ENCODE measurements around the gene APOBEC4. TPM values are rescaled to one million over a fixed set of nuclear protein-coding genes. Genes with fewer than 3 reads are reported as not detected.
"Not testable (repeated sequence)": the region's sequence is repeated elsewhere in the genome, so short reads cannot be mapped to it uniquely, and the experiment has no call there.

APOBEC4 gene
- total RNA-seq, 1 donor from 2014 or later = not detected

- no peak overlapping the region for H3K4me3 ChIP-seq
- no peak overlapping the region for H3K27ac ChIP-seq
- H2AFZ ChIP-seq (replicated peaks) = no peak overlapping the region
- Mint-ChIP-seq H3K9me3 (no peaks in the 10 kb centered on the region), H3K27me3 (ENCODE audit: insufficient read depth, low read depth) (peaks cover under 1% of the 10 kb centered on the region), H3K4me1 (no peaks in the 10 kb centered on the region), H3K27ac (no peak overlapping the region), H3K4me3 (no peak overlapping the region), H3K36me3 (no peaks in the 10 kb centered on the region)
- no peaks in the 10 kb centered on the region for H3K36me3 ChIP-seq
- no peaks in the 10 kb centered on the region for H3K27me3 ChIP-seq
- no peaks in the 10 kb centered on the region for H3K4me1 ChIP-seq
- no peaks in the 10 kb centered on the region for H3K79me2 ChIP-seq (ENCODE audit: low read depth)
- H3K9me3 ChIP-seq (ENCODE audit: low read depth) = no peaks in the 10 kb centered on the region
- peaks cover 10% of the 10 kb centered on the region for H3F3A ChIP-seq (ENCODE audit: low read depth)
- TF ChIP-seq EZH2phosphoT487 (IDR thresholded peaks at IDR 0.05) (no peak), EZH2 (IDR thresholded peaks at IDR 0.05) (no peak), CTCF (IDR thresholded peaks at IDR 0.05) (no peak)
- no peak overlapping the region for H3K4me2 ChIP-seq
- no peak overlapping the region for H3K9ac ChIP-seq
- no peaks in the 10 kb centered on the region for H4K20me1 ChIP-seq (ENCODE audit: low read depth)
- no peak for DNase-seq (ENCODE audit: low spot score)
Measured at GRCh38 chr1:183619781-183620180, 33.3 kb downstream of the APOBEC4 start.

- H3K9me3 ChIP-seq (ENCODE audit: low read depth); H3K27me3 ChIP-seq: not testable (repeated sequence)
Measured at GRCh38 chr1:183618202-183618601, 34.9 kb downstream of the APOBEC4 start.

GRCh38 chr1:183612975-183613374, 40.1 kb downstream of the APOBEC4 start:
- H3K27me3 Mint-ChIP-seq (ENCODE audit: insufficient read depth, low read depth); H3K36me3 ChIP-seq; H3K4me1 ChIP-seq; DNase-seq (ENCODE audit: low spot score); H2AFZ ChIP-seq (replicated peaks); H3K9ac ChIP-seq; H3F3A ChIP-seq (ENCODE audit: low read depth); H3K79me2 ChIP-seq (ENCODE audit: low read depth); H3K9me3 ChIP-seq (ENCODE audit: low read depth); H3K36me3 Mint-ChIP-seq; H3K27me3 ChIP-seq; H4K20me1 ChIP-seq (ENCODE audit: low read depth); H3K4me1 Mint-ChIP-seq; H3K4me2 ChIP-seq; H3K4me3 ChIP-seq; H3K9me3 Mint-ChIP-seq; H3K27ac ChIP-seq; H3K27ac Mint-ChIP-seq; H3K4me3 Mint-ChIP-seq: not testable (repeated sequence)

More at GRCh38 chr1:183618202-183618601, 34.9 kb downstream of the APOBEC4 start:
- H3K4me2 ChIP-seq; H3K4me1 Mint-ChIP-seq; DNase-seq (ENCODE audit: low spot score); H3K27me3 Mint-ChIP-seq (ENCODE audit: insufficient read depth, low read depth); H3K36me3 ChIP-seq; H3K9ac ChIP-seq; H3K27ac ChIP-seq; H3K4me3 Mint-ChIP-seq; H3K9me3 Mint-ChIP-seq; H3K36me3 Mint-ChIP-seq; H3F3A ChIP-seq (ENCODE audit: low read depth); H3K79me2 ChIP-seq (ENCODE audit: low read depth); H3K4me1 ChIP-seq; H3K27ac Mint-ChIP-seq; H4K20me1 ChIP-seq (ENCODE audit: low read depth); H2AFZ ChIP-seq (replicated peaks); H3K4me3 ChIP-seq: not testable (repeated sequence)

- no peak for DNase-seq (ENCODE audit: low spot score)
- Mint-ChIP-seq H3K36me3 (no peaks in the 10 kb centered on the region), H3K4me3 (no peak overlapping the region), H3K27ac (no peak overlapping the region), H3K4me1 (no peaks in the 10 kb centered on the region), H3K9me3 (no peaks in the 10 kb centered on the region), H3K27me3 (ENCODE audit: insufficient read depth, low read depth) (peaks cover 7% of the 10 kb centered on the region)
- Histone ChIP-seq H4K20me1 (ENCODE audit: low read depth) (no peaks in the 10 kb centered on the region), H3K9me3 (ENCODE audit: low read depth) (no peaks in the 10 kb centered on the region), H3K4me2 (no peak overlapping the region), H3K27me3 (no peaks in the 10 kb centered on the region), H3K4me1 (no peaks in the 10 kb centered on the region), H3K79me2 (ENCODE audit: low read depth) (no peaks in the 10 kb centered on the region), H2AFZ (replicated peaks) (no peak overlapping the region), H3F3A (ENCODE audit: low read depth) (no peaks in the 10 kb centered on the region), H3K4me3 (no peak overlapping the region), H3K9ac (no peak overlapping the region), H3K27ac (no peak overlapping the region), H3K36me3 (no peaks in the 10 kb centered on the region)
- TF ChIP-seq EZH2 (IDR thresholded peaks at IDR 0.05) = no peak
- no peak for TF ChIP-seq CTCF (IDR thresholded peaks at IDR 0.05)
- TF ChIP-seq EZH2phosphoT487 (IDR thresholded peaks at IDR 0.05) = no peak
Measured at GRCh38 chr1:183612407-183612806, 40.7 kb downstream of the APOBEC4 start.

All from neural progenitor cell (in vitro differentiated cells).